ENCODE results near the gene ATP6AP1. TPM values are rescaled to one million over a fixed set of nuclear protein-coding genes. Genes with fewer than 3 reads are reported as not detected.
A peak's percentile ranks its signal among the peaks of the same experiment; 100 is the strongest.

ATP6AP1 gene
- total and polyA plus RNA-seq, 9 of the 15 experiments (the other 6 are each of a cell fraction or from before 2014, with no cell fraction given) = 8.3 to 90.5 (median 52.9) TPM

DNA sequence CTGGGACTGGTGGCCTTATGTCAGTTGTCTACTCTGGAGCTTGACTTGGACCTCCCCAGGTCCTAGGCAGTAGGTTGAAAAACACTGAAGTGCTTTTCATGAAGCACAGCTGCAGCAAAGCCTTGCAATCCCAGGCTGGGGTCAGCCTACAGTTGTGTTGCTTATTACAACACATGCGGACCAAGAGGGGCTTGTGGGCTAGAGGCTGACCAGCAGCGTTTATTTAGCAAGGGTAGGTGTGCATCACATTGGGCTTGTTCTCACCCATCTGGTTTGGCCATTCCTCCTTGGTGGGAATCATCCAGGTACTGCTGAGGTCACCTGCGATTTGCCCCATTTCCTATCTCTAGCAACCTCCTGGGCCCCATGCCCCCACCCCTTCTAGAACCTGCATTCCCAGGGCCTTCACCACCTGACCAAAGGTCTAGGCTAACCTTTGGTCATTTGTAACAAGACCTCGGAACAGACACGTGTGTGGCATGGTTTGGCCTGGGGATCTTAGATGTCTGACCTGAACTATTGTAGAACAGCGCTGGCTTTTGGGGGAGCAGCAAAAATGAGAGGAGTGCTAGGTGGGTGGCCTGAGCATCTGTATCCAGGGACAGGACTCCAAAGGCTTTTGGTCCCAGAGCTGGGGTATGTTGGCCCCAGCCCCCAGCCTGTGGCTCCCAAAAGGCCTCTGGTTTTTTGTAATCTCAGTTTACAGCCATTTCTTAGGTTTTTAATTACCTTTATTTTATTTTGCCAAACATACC is 27.3 kb upstream of the ATP6AP1 start (continued):
- TF ChIP-seq, protein P1, sequence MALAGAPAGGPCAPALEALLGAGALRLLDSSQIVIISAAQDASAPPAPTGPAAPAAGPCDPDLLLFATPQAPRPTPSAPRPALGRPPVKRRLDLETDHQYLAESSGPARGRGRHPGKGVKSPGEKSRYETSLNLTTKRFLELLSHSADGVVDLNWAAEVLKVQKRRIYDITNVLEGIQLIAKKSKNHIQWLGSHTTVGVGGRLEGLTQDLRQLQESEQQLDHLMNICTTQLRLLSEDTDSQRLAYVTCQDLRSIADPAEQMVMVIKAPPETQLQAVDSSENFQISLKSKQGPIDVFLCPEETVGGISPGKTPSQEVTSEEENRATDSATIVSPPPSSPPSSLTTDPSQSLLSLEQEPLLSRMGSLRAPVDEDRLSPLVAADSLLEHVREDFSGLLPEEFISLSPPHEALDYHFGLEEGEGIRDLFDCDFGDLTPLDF (CRISPR knock-in tag; IDR thresholded peaks at IDR 0.05) = peak; percentile 77
- TF ChIP-seq, protein P2, sequence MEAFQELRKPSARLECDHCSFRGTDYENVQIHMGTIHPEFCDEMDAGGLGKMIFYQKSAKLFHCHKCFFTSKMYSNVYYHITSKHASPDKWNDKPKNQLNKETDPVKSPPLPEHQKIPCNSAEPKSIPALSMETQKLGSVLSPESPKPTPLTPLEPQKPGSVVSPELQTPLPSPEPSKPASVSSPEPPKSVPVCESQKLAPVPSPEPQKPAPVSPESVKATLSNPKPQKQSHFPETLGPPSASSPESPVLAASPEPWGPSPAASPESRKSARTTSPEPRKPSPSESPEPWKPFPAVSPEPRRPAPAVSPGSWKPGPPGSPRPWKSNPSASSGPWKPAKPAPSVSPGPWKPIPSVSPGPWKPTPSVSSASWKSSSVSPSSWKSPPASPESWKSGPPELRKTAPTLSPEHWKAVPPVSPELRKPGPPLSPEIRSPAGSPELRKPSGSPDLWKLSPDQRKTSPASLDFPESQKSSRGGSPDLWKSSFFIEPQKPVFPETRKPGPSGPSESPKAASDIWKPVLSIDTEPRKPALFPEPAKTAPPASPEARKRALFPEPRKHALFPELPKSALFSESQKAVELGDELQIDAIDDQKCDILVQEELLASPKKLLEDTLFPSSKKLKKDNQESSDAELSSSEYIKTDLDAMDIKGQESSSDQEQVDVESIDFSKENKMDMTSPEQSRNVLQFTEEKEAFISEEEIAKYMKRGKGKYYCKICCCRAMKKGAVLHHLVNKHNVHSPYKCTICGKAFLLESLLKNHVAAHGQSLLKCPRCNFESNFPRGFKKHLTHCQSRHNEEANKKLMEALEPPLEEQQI (IDR thresholded peaks at IDR 0.05) = no peak
- no peak for TF ChIP-seq SMARCA5 (IDR thresholded peaks at IDR 0.05)
- TF ChIP-seq EP400 (IDR thresholded peaks at IDR 0.05) = no peak
- no peak for TF ChIP-seq HDAC3 (IDR thresholded peaks at IDR 0.05; ENCODE audit: borderline replicate concordance, partially characterized antibody)
- no peak for TF ChIP-seq TSC22D4 (tag; IDR thresholded peaks at IDR 0.05)
- TF ChIP-seq RAD51 (IDR thresholded peaks at IDR 0.05; ENCODE audit: borderline replicate concordance, low read depth) = peak; percentile 29; the same call in 1 of the 2 replicates
- no peak for TF ChIP-seq MTF1 (CRISPR knock-in tag; IDR thresholded peaks at IDR 0.05; ENCODE audit: borderline replicate concordance)
- TF ChIP-seq FOXK2 (conservative IDR thresholded peaks at IDR 0.05 in 1 of 2, IDR thresholded peaks at IDR 0.05 in 1 of 2; ENCODE audit: low read depth in 2 of 2) = no peak
- TF ChIP-seq, protein P3, sequence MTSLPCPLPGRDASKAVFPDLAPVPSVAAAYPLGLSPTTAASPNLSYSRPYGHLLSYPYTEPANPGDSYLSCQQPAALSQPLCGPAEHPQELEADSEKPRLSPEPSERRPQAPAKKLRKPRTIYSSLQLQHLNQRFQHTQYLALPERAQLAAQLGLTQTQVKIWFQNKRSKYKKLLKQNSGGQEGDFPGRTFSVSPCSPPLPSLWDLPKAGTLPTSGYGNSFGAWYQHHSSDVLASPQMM (CRISPR knock-in tag; IDR thresholded peaks at IDR 0.05) = 0 out of 2 replicates have a peak, but pooled peaks have one; percentile 20
- TF ChIP-seq CREM (IDR thresholded peaks at IDR 0.05; ENCODE audit: low read depth) = no peak
- peak; percentile 77; the same call in 1 of the 2 replicates for TF ChIP-seq NR2C2 (CRISPR knock-in tag; IDR thresholded peaks at IDR 0.05)
- no peak for TF ChIP-seq NR2C2 (tag; IDR thresholded peaks at IDR 0.05)
- TF ChIP-seq POU5F1 (IDR thresholded peaks at IDR 0.05; ENCODE audit: borderline replicate concordance, low read depth, low read length, partially characterized antibody) = no peak
- TF ChIP-seq, protein P4, sequence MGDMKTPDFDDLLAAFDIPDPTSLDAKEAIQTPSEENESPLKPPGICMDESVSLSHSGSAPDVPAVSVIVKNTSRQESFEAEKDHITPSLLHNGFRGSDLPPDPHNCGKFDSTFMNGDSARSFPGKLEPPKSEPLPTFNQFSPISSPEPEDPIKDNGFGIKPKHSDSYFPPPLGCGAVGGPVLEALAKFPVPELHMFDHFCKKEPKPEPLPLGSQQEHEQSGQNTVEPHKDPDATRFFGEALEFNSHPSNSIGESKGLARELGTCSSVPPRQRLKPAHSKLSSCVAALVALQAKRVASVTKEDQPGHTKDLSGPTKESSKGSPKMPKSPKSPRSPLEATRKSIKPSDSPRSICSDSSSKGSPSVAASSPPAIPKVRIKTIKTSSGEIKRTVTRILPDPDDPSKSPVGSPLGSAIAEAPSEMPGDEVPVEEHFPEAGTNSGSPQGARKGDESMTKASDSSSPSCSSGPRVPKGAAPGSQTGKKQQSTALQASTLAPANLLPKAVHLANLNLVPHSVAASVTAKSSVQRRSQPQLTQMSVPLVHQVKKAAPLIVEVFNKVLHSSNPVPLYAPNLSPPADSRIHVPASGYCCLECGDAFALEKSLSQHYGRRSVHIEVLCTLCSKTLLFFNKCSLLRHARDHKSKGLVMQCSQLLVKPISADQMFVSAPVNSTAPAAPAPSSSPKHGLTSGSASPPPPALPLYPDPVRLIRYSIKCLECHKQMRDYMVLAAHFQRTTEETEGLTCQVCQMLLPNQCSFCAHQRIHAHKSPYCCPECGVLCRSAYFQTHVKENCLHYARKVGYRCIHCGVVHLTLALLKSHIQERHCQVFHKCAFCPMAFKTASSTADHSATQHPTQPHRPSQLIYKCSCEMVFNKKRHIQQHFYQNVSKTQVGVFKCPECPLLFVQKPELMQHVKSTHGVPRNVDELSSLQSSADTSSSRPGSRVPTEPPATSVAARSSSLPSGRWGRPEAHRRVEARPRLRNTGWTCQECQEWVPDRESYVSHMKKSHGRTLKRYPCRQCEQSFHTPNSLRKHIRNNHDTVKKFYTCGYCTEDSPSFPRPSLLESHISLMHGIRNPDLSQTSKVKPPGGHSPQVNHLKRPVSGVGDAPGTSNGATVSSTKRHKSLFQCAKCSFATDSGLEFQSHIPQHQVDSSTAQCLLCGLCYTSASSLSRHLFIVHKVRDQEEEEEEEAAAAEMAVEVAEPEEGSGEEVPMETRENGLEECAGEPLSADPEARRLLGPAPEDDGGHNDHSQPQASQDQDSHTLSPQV (IDR thresholded peaks at IDR 0.05) = no peak
- TF ChIP-seq ASH1L (IDR thresholded peaks at IDR 0.05; ENCODE audit: borderline replicate concordance, low read depth, partially characterized antibody) = no peak
- TF ChIP-seq BHLHE40 (IDR thresholded peaks at IDR 0.05; ENCODE audit: low read length) = no peak
- TF ChIP-seq NEUROD1 (IDR thresholded peaks at IDR 0.05; ENCODE audit: borderline replicate concordance, low read depth, low read length, partially characterized antibody) = peak; percentile 36

Data from K562 (cell line).